ENCODE data around the gene OGFOD2.

OGFOD2 gene

GRCh38 chr12:123019841-123020138 lies 44.7 kb downstream of the OGFOD2 start:
- no peaks in the 10 kb centered on the region for H3K27me3 ChIP-seq (replicated peaks; ENCODE audit: control insufficient read depth, insufficient read depth, low read length, poor library complexity, severe bottlenecking)

GRCh38 chr12:123021688-123022604 lies 46.9 kb downstream of the OGFOD2 start:
- H3K27me3 ChIP-seq (replicated peaks; ENCODE audit: control insufficient read depth, insufficient read depth, low read length, poor library complexity, severe bottlenecking), result no peaks in the 10 kb centered on the region

More at GRCh38 chr12:123019841-123020138, 44.7 kb downstream of the OGFOD2 start:
- H3K36me3 ChIP-seq (ENCODE audit: control insufficient read depth, insufficient read depth, low read length), result no peaks in the 10 kb centered on the region
- no peak overlapping the region for H3K4me3 ChIP-seq (ENCODE audit: insufficient read depth, low read depth, low read length, poor library complexity, severe bottlenecking)
- H3K4me1 ChIP-seq (ENCODE audit: control insufficient read depth, insufficient read depth, low read length, poor library complexity, severe bottlenecking), result no peaks in the 10 kb centered on the region
- no peak overlapping the region for H3K27ac ChIP-seq (ENCODE audit: insufficient read depth, low read length, poor library complexity, severe bottlenecking)
- no peaks in the 10 kb centered on the region for H3K9me3 ChIP-seq (ENCODE audit: control insufficient read depth, low read length)
- no peak for DNase-seq

GRCh38 chr12:123022846-123023245 lies 47.8 kb downstream of the OGFOD2 start:
- H3K27ac ChIP-seq (ENCODE audit: insufficient read depth, low read length, poor library complexity, severe bottlenecking), result no peak overlapping the region
- no peaks in the 10 kb centered on the region for H3K27me3 ChIP-seq (replicated peaks; ENCODE audit: control insufficient read depth, insufficient read depth, low read length, poor library complexity, severe bottlenecking)
- H3K4me1 ChIP-seq (ENCODE audit: control insufficient read depth, insufficient read depth, low read length, poor library complexity, severe bottlenecking), result no peaks in the 10 kb centered on the region
- DNase-seq, result no peak
- no peaks in the 10 kb centered on the region for H3K9me3 ChIP-seq (ENCODE audit: control insufficient read depth, low read length)
- no peaks in the 10 kb centered on the region for H3K36me3 ChIP-seq (ENCODE audit: control insufficient read depth, insufficient read depth, low read length)
- H3K4me3 ChIP-seq (ENCODE audit: insufficient read depth, low read depth, low read length, poor library complexity, severe bottlenecking), result no peak overlapping the region

More at GRCh38 chr12:123021688-123022604, 46.9 kb downstream of the OGFOD2 start:
- no peaks in the 10 kb centered on the region for H3K4me1 ChIP-seq (ENCODE audit: control insufficient read depth, insufficient read depth, low read length, poor library complexity, severe bottlenecking)
- no peaks in the 10 kb centered on the region for H3K36me3 ChIP-seq (ENCODE audit: control insufficient read depth, insufficient read depth, low read length)
- H3K9me3 ChIP-seq (ENCODE audit: control insufficient read depth, low read length), result no peaks in the 10 kb centered on the region
- no peak overlapping the region for H3K4me3 ChIP-seq (ENCODE audit: insufficient read depth, low read depth, low read length, poor library complexity, severe bottlenecking)
- no peak overlapping the region for H3K27ac ChIP-seq (ENCODE audit: insufficient read depth, low read length, poor library complexity, severe bottlenecking)
- no peak for DNase-seq

GRCh38 chr12:123024819-123025391 lies 49.9 kb downstream of the OGFOD2 start:
- H3K9me3 ChIP-seq (ENCODE audit: control insufficient read depth, low read length), result no peaks in the 10 kb centered on the region
- no peak overlapping the region for H3K4me3 ChIP-seq (ENCODE audit: insufficient read depth, low read depth, low read length, poor library complexity, severe bottlenecking)
- no peak overlapping the region for H3K27ac ChIP-seq (ENCODE audit: insufficient read depth, low read length, poor library complexity, severe bottlenecking)
- peaks cover 3% of the 10 kb centered on the region for H3K36me3 ChIP-seq (ENCODE audit: control insufficient read depth, insufficient read depth, low read length)
- no peaks in the 10 kb centered on the region for H3K4me1 ChIP-seq (ENCODE audit: control insufficient read depth, insufficient read depth, low read length, poor library complexity, severe bottlenecking)
- DNase-seq, result no peak
- no peaks in the 10 kb centered on the region for H3K27me3 ChIP-seq (replicated peaks; ENCODE audit: control insufficient read depth, insufficient read depth, low read length, poor library complexity, severe bottlenecking)

- H3K36me3 ChIP-seq (ENCODE audit: control insufficient read depth, insufficient read depth, low read length), result peaks cover 3% of the 10 kb centered on the region
- H3K27me3 ChIP-seq (replicated peaks; ENCODE audit: control insufficient read depth, insufficient read depth, low read length, poor library complexity, severe bottlenecking), result no peaks in the 10 kb centered on the region
- no peaks in the 10 kb centered on the region for H3K9me3 ChIP-seq (ENCODE audit: control insufficient read depth, low read length)
- H3K4me1 ChIP-seq (ENCODE audit: control insufficient read depth, insufficient read depth, low read length, poor library complexity, severe bottlenecking), result no peaks in the 10 kb centered on the region
- no peak for DNase-seq
- no peak overlapping the region for H3K27ac ChIP-seq (ENCODE audit: insufficient read depth, low read length, poor library complexity, severe bottlenecking)
- H3K4me3 ChIP-seq (ENCODE audit: insufficient read depth, low read depth, low read length, poor library complexity, severe bottlenecking), result no peak overlapping the region
These were observed 51.2 kb downstream of the OGFOD2 start for GRCh38 chr12:123026094-123026853.

GRCh38 chr12:123027726-123028445 lies 52.8 kb downstream of the OGFOD2 start:
- Histone ChIP-seq H3K4me3 (ENCODE audit: insufficient read depth, low read depth, low read length, poor library complexity, severe bottlenecking) (no peak overlapping the region), H3K9me3 (ENCODE audit: control insufficient read depth, low read length) (no peaks in the 10 kb centered on the region), H3K36me3 (ENCODE audit: control insufficient read depth, insufficient read depth, low read length) (peaks cover 3% of the 10 kb centered on the region), H3K27ac (ENCODE audit: insufficient read depth, low read length, poor library complexity, severe bottlenecking) (no peak overlapping the region), H3K4me1 (ENCODE audit: control insufficient read depth, insufficient read depth, low read length, poor library complexity, severe bottlenecking) (no peaks in the 10 kb centered on the region), H3K27me3 (replicated peaks; ENCODE audit: control insufficient read depth, insufficient read depth, low read length, poor library complexity, severe bottlenecking) (no peaks in the 10 kb centered on the region)
- DNase-seq, result no peak

GRCh38 chr12:123028475-123028874 lies 53.4 kb downstream of the OGFOD2 start:
- Histone ChIP-seq H3K27me3 (replicated peaks; ENCODE audit: control insufficient read depth, insufficient read depth, low read length, poor library complexity, severe bottlenecking) (no peaks in the 10 kb centered on the region), H3K4me3 (ENCODE audit: insufficient read depth, low read depth, low read length, poor library complexity, severe bottlenecking) (no peak overlapping the region), H3K9me3 (ENCODE audit: control insufficient read depth, low read length) (no peaks in the 10 kb centered on the region), H3K4me1 (ENCODE audit: control insufficient read depth, insufficient read depth, low read length, poor library complexity, severe bottlenecking) (no peaks in the 10 kb centered on the region), H3K27ac (ENCODE audit: insufficient read depth, low read length, poor library complexity, severe bottlenecking) (no peak overlapping the region), H3K36me3 (ENCODE audit: control insufficient read depth, insufficient read depth, low read length) (peaks cover 9% of the 10 kb centered on the region)
- DNase-seq, result no peak

- no peaks in the 10 kb centered on the region for H3K4me1 ChIP-seq (ENCODE audit: control insufficient read depth, insufficient read depth, low read length, poor library complexity, severe bottlenecking)
These were observed 54.5 kb downstream of the OGFOD2 start for GRCh38 chr12:123029550-123029949.

More at GRCh38 chr12:123029550-123029949, 54.5 kb downstream of the OGFOD2 start:
- no peak for DNase-seq
- Histone ChIP-seq H3K27me3 (replicated peaks; ENCODE audit: control insufficient read depth, insufficient read depth, low read length, poor library complexity, severe bottlenecking) (no peaks in the 10 kb centered on the region), H3K27ac (ENCODE audit: insufficient read depth, low read length, poor library complexity, severe bottlenecking) (no peak overlapping the region), H3K9me3 (ENCODE audit: control insufficient read depth, low read length) (no peaks in the 10 kb centered on the region), H3K36me3 (ENCODE audit: control insufficient read depth, insufficient read depth, low read length) (peaks cover 10% of the 10 kb centered on the region), H3K4me3 (ENCODE audit: insufficient read depth, low read depth, low read length, poor library complexity, severe bottlenecking) (no peak overlapping the region)
